Eye (tissue), 1 donor: ENCODE measurements around the gene GRPEL2.

Experiments used
- DNase-seq: peaks from one replicate; pipeline ENCODE4 v3.0.0-alpha.2; 2015

Gene GRPEL2

GRCh38 chr5:149402291-149402690 is 57.0 kb downstream of the GRPEL2 start:
- DNase-seq: no peak
